GM12878 (cell line): ENCODE measurements around the gene RGL4. TPM values are rescaled to one million over a fixed set of nuclear protein-coding genes. Genes with fewer than 3 reads are reported as not detected.

Experiments used
- ATAC-seq: fragments of 200-7000 bp; cut with Tn5 transposase; 3 replicates; pipeline ENCODE4 v1.9.1; 2020; ENCODE audit warnings: mild to moderate bottlenecking, moderate library complexity
- BruUV-seq: library from RNA; stranded (reverse); fragments of 400-500 nt; replicated peaks from 2 replicates; lab custom pipeline; 2021; lab: Mats Ljungman, UMichigan
- CTCF ChIA-PET: fragments of 300-600 bp; sonication (Branson Sonifier 250); formaldehyde crosslinking; extraction: SDS; loops from one replicate; lab custom pipeline; 2021; ENCODE audit warnings: inconsistent platforms; lab: Yijun Ruan, JAX
- POLR2A ChIA-PET: fragments of 350-600 bp; formaldehyde crosslinking; extraction: SDS; loops from one replicate; lab custom pipeline; 2021; ENCODE audit warnings: inconsistent platforms; lab: Charles Lee
- RAD21 ChIA-PET: fragments of 300-600 bp; sonication (Branson Sonifier 250); formaldehyde crosslinking; loops from one replicate; lab custom pipeline; 2023; ENCODE audit warnings: antibody characterized with exemption; ENCODE audit not compliant: unreplicated experiment; lab: Charles Lee
- SMC1A ChIA-PET: fragments of 300-600 bp; sonication (Branson Sonifier 250); formaldehyde crosslinking; loops from one replicate; lab custom pipeline; 2023; ENCODE audit not compliant: unreplicated experiment, uncharacterized antibody; lab: Charles Lee
- DNase-seq: peaks from one replicate; pipeline ENCODE4 v3.0.0-alpha.2; 2011; ENCODE audit warnings: low read depth, low spot score
- FAIRE-seq: peaks from 3 replicates; lab custom pipeline; 2011; peaks lifted over from hg19 to GRCh38; lab: Jason Lieb, UNC
- H2AFZ ChIP-seq: 2 replicates; pipeline ENCODE4 v1.6.0; 2011; ENCODE audit warnings: low read depth, low read length, control low read depth; ENCODE audit not compliant: control insufficient read depth
- H3K27ac ChIP-seq: 2 replicates; pipeline ENCODE4 v1.5.1; 2011; ENCODE audit warnings: control low read depth; ENCODE audit not compliant: control insufficient read depth, insufficient read depth
- H3K27me3 ChIP-seq, 2 experiments: replicated peaks in 1 of 2; 2 replicates each; pipeline versions ENCODE4 v1.6.0 to v1.6.1; 2011; ENCODE audit warnings: low read length in 1 of 2; ENCODE audit not compliant: control insufficient read depth in 2 of 2, insufficient read depth in 2 of 2
- H3K36me3 ChIP-seq, 2 experiments: 2 replicates each; pipeline ENCODE4 v1.5.1; 2011; ENCODE audit warnings: low read length in 1 of 2; ENCODE audit not compliant: control insufficient read depth in 2 of 2, insufficient read depth in 2 of 2
- H3K4me1 ChIP-seq: 2 replicates; pipeline ENCODE4 v1.6.1; 2011; ENCODE audit warnings: mild to moderate bottlenecking, low read length, moderate library complexity, mixed read lengths; ENCODE audit not compliant: control insufficient read depth, insufficient read depth
- H3K4me2 ChIP-seq: 2 replicates; pipeline ENCODE4 v1.6.0; 2011; ENCODE audit warnings: control low read depth; ENCODE audit not compliant: control insufficient read depth, insufficient read depth
- H3K4me3 ChIP-seq: fragments of 200-600 bp; sonication (generic); 2 replicates; pipeline ENCODE4 v1.5.1; 2016
- H3K79me2 ChIP-seq: 2 replicates; pipeline ENCODE4 v1.6.0; 2011; ENCODE audit warnings: low read length; ENCODE audit not compliant: control insufficient read depth, insufficient read depth
- H3K9ac ChIP-seq: 2 replicates; pipeline ENCODE4 v1.8.0; 2011; ENCODE audit warnings: low read length, control low read depth, mixed read lengths; ENCODE audit not compliant: control insufficient read depth, insufficient read depth
- H3K9me3 ChIP-seq: replicated peaks from 3 replicates; pipeline ENCODE4 v1.5.1; 2011; ENCODE audit warnings: mild to moderate bottlenecking, low read length; ENCODE audit not compliant: control insufficient read depth, insufficient read depth
- H4K20me1 ChIP-seq: 2 replicates; pipeline ENCODE4 v1.6.0; 2011; ENCODE audit not compliant: control insufficient read depth, insufficient read depth
- BMI1 ChIP-seq: fragments of 450-650 bp; IDR thresholded peaks from 2 replicates; pipeline ENCODE4 v1.6.1; 2016; ENCODE audit warnings: mild to moderate bottlenecking, moderate library complexity, borderline replicate concordance
- CREM ChIP-seq: IDR thresholded peaks from 2 replicates; pipeline ENCODE4 v1.6.1; 2014; ENCODE audit warnings: antibody characterized with exemption, low read depth
- EED ChIP-seq: sonication (generic); IDR thresholded peaks from 2 replicates; pipeline ENCODE4 v1.6.1; 2016; ENCODE audit warnings: antibody characterized with exemption, low read depth
- EGR1 ChIP-seq, 2 experiments: IDR thresholded peaks; 1 replicate in 1 of 2; 2 replicates in 1 of 2; pipeline ENCODE4 v1.6.1; 2011 to 2012; ENCODE audit warnings: low read depth in 2 of 2, low read length in 2 of 2, borderline replicate concordance in 1 of 2, mild to moderate bottlenecking in 1 of 2, moderate library complexity in 1 of 2
- EP300 ChIP-seq, 2 experiments: fragments of 150-350 bp in 1 of 2; IDR thresholded peaks; 2 replicates each; pipeline ENCODE4 v1.6.1; 2011 to 2012; ENCODE audit warnings: low read depth in 2 of 2, low read length in 2 of 2, borderline replicate concordance in 1 of 2, improper control_type of control experiment in 1 of 2, inconsistent platforms in 1 of 2; ENCODE audit not compliant: control insufficient read depth in 1 of 2
- ETV6 ChIP-seq, 2 experiments: fragments of 450-650 bp in 1 of 2; IDR thresholded peaks in 1 of 2; conservative IDR thresholded peaks in 1 of 2; 2 replicates each; pipeline ENCODE4 v1.6.1; 2014; ENCODE audit warnings: antibody characterized with exemption in 1 of 2, borderline replicate concordance in 1 of 2, low read depth in 1 of 2, mild to moderate bottlenecking in 1 of 2, moderate library complexity in 1 of 2
- FOS ChIP-seq: IDR thresholded peaks from 3 replicates; pipeline ENCODE4 v1.6.1; 2011; ENCODE audit warnings: borderline replicate concordance; ENCODE audit not compliant: insufficient read length; ENCODE audit errors: extremely low read depth
- FOXM1 ChIP-seq: IDR thresholded peaks from 2 replicates; pipeline ENCODE4 v1.6.1; 2012; ENCODE audit warnings: low read depth, mild to moderate bottlenecking, inconsistent platforms, low read length, moderate library complexity
- GABPA ChIP-seq: IDR thresholded peaks from 2 replicates; pipeline ENCODE4 v1.6.1; 2014; ENCODE audit warnings: antibody characterized with exemption, low read depth, mild to moderate bottlenecking, inconsistent platforms
- GATAD2B ChIP-seq: fragments of 450-650 bp; conservative IDR thresholded peaks from 2 replicates; pipeline ENCODE4 v1.6.1; 2017; ENCODE audit warnings: low read depth, mild to moderate bottlenecking, moderate library complexity
- IRF4 ChIP-seq: IDR thresholded peaks from 2 replicates; pipeline ENCODE4 v1.6.1; 2011; ENCODE audit warnings: low read depth, low read length
- JUNB ChIP-seq: IDR thresholded peaks from 2 replicates; pipeline ENCODE4 v1.6.1; 2016; ENCODE audit warnings: antibody characterized with exemption, mild to moderate bottlenecking
- NFIC ChIP-seq: IDR thresholded peaks from 2 replicates; pipeline ENCODE4 v1.6.1; 2012; ENCODE audit warnings: low read depth, mild to moderate bottlenecking, inconsistent platforms, low read length, moderate library complexity
- NR2C2 ChIP-seq: IDR thresholded peaks from 2 replicates; pipeline ENCODE4 v1.6.1; 2011; ENCODE audit warnings: borderline replicate concordance, low read depth; ENCODE audit not compliant: control insufficient read depth, insufficient read length
- PML ChIP-seq: IDR thresholded peaks from 2 replicates; pipeline ENCODE4 v1.6.1; 2012; ENCODE audit warnings: low read length, inconsistent platforms
- POLR2AphosphoS2 ChIP-seq: IDR thresholded peaks from 2 replicates; pipeline ENCODE4 v1.6.1; 2011; ENCODE audit warnings: low read depth, mild to moderate bottlenecking, low read length, improper control_type of control experiment, moderate library complexity
- RUNX3 ChIP-seq: IDR thresholded peaks from 2 replicates; pipeline ENCODE4 v1.6.1; 2012; ENCODE audit warnings: low read length, inconsistent platforms
- SMAD5 ChIP-seq: IDR thresholded peaks from 2 replicates; pipeline ENCODE4 v1.6.1; 2016; ENCODE audit warnings: antibody characterized with exemption, low read depth
- USF2 ChIP-seq: IDR thresholded peaks from 2 replicates; pipeline ENCODE4 v1.6.1; 2011; ENCODE audit warnings: low read depth, low read length, improper control_type of control experiment, borderline replicate concordance
- WGBS: methylation state at CpG from one replicate; pipeline ENCODE4 v1.1.6; 2016; ENCODE audit warnings: low lambda C conversion rate; ENCODE audit not compliant: insufficient replicate concordance, insufficient coverage; ENCODE audit errors: missing lambda C conversion rate; 5-methylcytosine and 5-hydroxymethylcytosine counted together
- in situ Hi-C: fragments of 300-500 bp; cut with MboI; formaldehyde crosslinking; loops from 9 replicates; pipeline ENCODE4 v1.14.3; 2018; ENCODE audit warnings: mixed read lengths
- intact Hi-C: fragments of 100-400 bp; cut with micrococcal nuclease; formaldehyde crosslinking; loops from one replicate; pipeline ENCODE4 v1.14.2; 2022; ENCODE audit not compliant: unreplicated experiment
- polyA plus RNA-seq, 11 experiments: library from polyadenylated mRNA; depleted of rRNA in 4 of 11; unstranded in 6 of 11; stranded (reverse) in 5 of 11; fragments of >200 nt; fragmentation: Nextera tagmentation in 4 of 11; fragmentation: Illumina TruSeq in 1 of 11; extraction: Ambion mirVana in 4 of 11; extraction: Trizol in 1 of 11; gene quantifications; 1 replicate in 1 of 11; 2 replicates in 10 of 11; pipeline versions ENCODE4 v1.2.1 to v1.2.3, GENCODE V29; 2011 to 2016; ENCODE audit warnings: inconsistent platforms in 2 of 11, missing spikeins in 2 of 11, low read depth in 1 of 11
- total RNA-seq, 4 experiments: library from RNA; depleted of rRNA in 3 of 4; stranded (reverse); fragments of >200 nt in 3 of 4; fragmentation: Illumina TruSeq in 1 of 4; extraction: Trizol in 1 of 4; gene quantifications; 2 replicates each; pipeline versions ENCODE4 v1.2.1 to v1.2.3, GENCODE V29; 2013 to 2021

RGL4 gene
- total and polyA plus RNA-seq, 10 of the 15 experiments (the other 5 are each of a cell fraction or from before 2014, with no cell fraction given): 1.4 to 9.0 (median 2.0) TPM; not detected in 1

- peak; percentile 84 for TF ChIP-seq RUNX3
- TF ChIP-seq FOS: no peak
- no peak for TF ChIP-seq SMAD5
- no peak for TF ChIP-seq POLR2AphosphoS2
Observed at GRCh38 chr22:23705358-23705757, 14.5 kb downstream of the RGL4 start (continued).

GRCh38 chr22:23708270-23708669 lies 17.5 kb downstream of the RGL4 start:
- no peak overlapping the region for H3K4me3 ChIP-seq
- H3K4me1 ChIP-seq: 0 out of 2 replicates have a peak, but pooled peaks cover 9% of the 10 kb centered on the region
- intact Hi-C loops (no loop called here), in situ Hi-C loops (no loop called here)
- peak overlapping the region; percentile 28; the same call in 1 of the 2 replicates for H3K27ac ChIP-seq
- peak overlapping the region; percentile 19; the same call in 1 of the 2 replicates for H3K4me2 ChIP-seq
- FAIRE-seq (no peak), ATAC-seq (no peak; the same call in 1 of the 3 replicates), DNase-seq (no peak)
- CTCF ChIA-PET: no interaction called here
- SMC1A ChIA-PET: no interaction called here
- H3K36me3 ChIP-seq: peaks cover 9 to 25% of the 10 kb centered on the region in 2 experiments; a peak in 3 of 4 replicates
- no peaks in the 10 kb centered on the region for H3K79me2 ChIP-seq
- H3K9ac ChIP-seq: no peak overlapping the region
- no peaks in the 10 kb centered on the region for H4K20me1 ChIP-seq
- POLR2A ChIA-PET: no interaction called here
- no TSS peak for BruUV-seq
- no peaks in the 10 kb centered on the region for H3K9me3 ChIP-seq
- WGBS: 3% methylated on average over 1 of the region's 1 CpG
- TF ChIP-seq NFIC (peak; percentile 85; the same call in 1 of the 2 replicates), EED (0 out of 2 replicates have a peak, but pooled peaks have one; percentile 20), USF2 (no peak), ETV6 (conservative IDR thresholded peaks at IDR 0.05 in 1 of 2, IDR thresholded peaks at IDR 0.05 in 1 of 2; ENCODE audit: borderline replicate concordance in 1 of 2, low read depth in 1 of 2) (0 out of 4 replicates have a peak, but pooled peaks of 1 of the 2 experiments have one; percentile 17), RUNX3 (peak; percentile 65), EGR1 (IDR thresholded peaks at IDR 0.05; ENCODE audit: borderline replicate concordance in 1 of 2, low read depth in 2 of 2, low read length in 2 of 2) (no peak), BMI1 (no peak), GATAD2B (no peak), PML (peak; percentile 22; the same call in 1 of the 2 replicates), IRF4 (peak; percentile 46; the same call in 1 of the 2 replicates), CREM (peak; percentile 61; the same call in 1 of the 2 replicates), EP300 (IDR thresholded peaks at IDR 0.05; ENCODE audit: borderline replicate concordance in 1 of 2, control insufficient read depth in 1 of 2, low read depth in 2 of 2, low read length in 2 of 2) (peak in 1 of 2 experiments; percentile 65; a peak in 1 of 4 replicates), JUNB (peak; percentile 97), NR2C2 (no peak), GABPA (peak; percentile 45; the same call in 1 of the 2 replicates), FOXM1 (peak; percentile 77; the same call in 1 of the 2 replicates)
- TF ChIP-seq, all 136 proteins: peak for 11
- RAD21 ChIA-PET: no interaction called here
- no peak overlapping the region for H2AFZ ChIP-seq
- H3K27me3 ChIP-seq: no peaks in the 10 kb centered on the region
